Trophoblast cell (in vitro differentiated cells and primary cell): ENCODE results near the gene ZDHHC24.

ENCODE experiments used
- DNase-seq, 2 donors: peaks; one replicate each; pipeline ENCODE4 v3.0.0-alpha.2; 2016
- H2AFZ ChIP-seq: 2 replicates; pipeline ENCODE4 v1.6.1; 2013; ENCODE audit warnings: low read length, moderate library complexity, mild to moderate bottlenecking; ENCODE audit not compliant: insufficient read depth, poor library complexity
- H2AK5ac ChIP-seq: 2 replicates; pipeline ENCODE4 v1.6.1; 2013; ENCODE audit warnings: mild to moderate bottlenecking, low read length
- H2BK120ac ChIP-seq: 2 replicates; pipeline ENCODE4 v1.6.1; 2013; ENCODE audit warnings: low read length, mild to moderate bottlenecking, moderate library complexity; ENCODE audit not compliant: insufficient read depth, poor library complexity
- H2BK12ac ChIP-seq: 2 replicates; pipeline ENCODE4 v1.6.1; 2013; ENCODE audit warnings: mild to moderate bottlenecking, low read length, moderate library complexity
- H2BK5ac ChIP-seq: 2 replicates; pipeline ENCODE4 v1.6.1; 2013; ENCODE audit warnings: low read length, low read depth, moderate library complexity, mild to moderate bottlenecking; ENCODE audit not compliant: poor library complexity
- H3K14ac ChIP-seq: 2 replicates; pipeline ENCODE4 v1.6.1; 2013; ENCODE audit warnings: mild to moderate bottlenecking, low read length
- H3K18ac ChIP-seq: 2 replicates; pipeline ENCODE4 v1.6.1; 2013; ENCODE audit warnings: mild to moderate bottlenecking, low read length
- H3K23ac ChIP-seq: 2 replicates; pipeline ENCODE4 v1.6.1; 2013; ENCODE audit warnings: low read length
- H3K27ac ChIP-seq: 2 replicates; pipeline ENCODE4 v1.5.1; 2013; ENCODE audit warnings: low read depth, mild to moderate bottlenecking, inconsistent platforms, low read length, moderate library complexity
- H3K27me3 ChIP-seq: 2 replicates; pipeline ENCODE4 v1.6.1; 2013; ENCODE audit warnings: inconsistent platforms, mild to moderate bottlenecking, low read length, moderate library complexity; ENCODE audit not compliant: insufficient read depth
- H3K36me3 ChIP-seq, 2 experiments: 1 replicate in 1 of 2; 2 replicates in 1 of 2; pipeline ENCODE4 v1.6.1; 2013; ENCODE audit warnings: low read length in 2 of 2, mild to moderate bottlenecking in 2 of 2, moderate library complexity in 1 of 2; ENCODE audit not compliant: insufficient read depth in 2 of 2, control insufficient read depth in 1 of 2
- H3K4ac ChIP-seq: 2 replicates; pipeline ENCODE4 v1.6.1; 2013; ENCODE audit warnings: low read depth, mild to moderate bottlenecking, low read length, moderate library complexity
- H3K4me1 ChIP-seq, 2 experiments: 1 replicate in 1 of 2; 2 replicates in 1 of 2; pipeline ENCODE4 v1.6.1; 2013; ENCODE audit warnings: low read length in 2 of 2, mild to moderate bottlenecking in 2 of 2, moderate library complexity in 1 of 2; ENCODE audit not compliant: insufficient read depth in 2 of 2, control insufficient read depth in 1 of 2
- H3K4me2 ChIP-seq: 2 replicates; pipeline ENCODE4 v1.6.1; 2013; ENCODE audit warnings: inconsistent platforms, mild to moderate bottlenecking, low read length, moderate library complexity
- H3K4me3 ChIP-seq: 2 replicates; pipeline ENCODE4 v1.5.1; 2013; ENCODE audit warnings: mild to moderate bottlenecking, low read depth, low read length, inconsistent platforms
- H3K79me1 ChIP-seq: one replicate; pipeline ENCODE4 v1.6.1; 2013; ENCODE audit warnings: low read length
- H3K79me2 ChIP-seq: 2 replicates; pipeline ENCODE4 v1.6.1; 2013; ENCODE audit warnings: low read length, mild to moderate bottlenecking; ENCODE audit not compliant: control insufficient read depth, insufficient read depth, poor library complexity
- H3K9ac ChIP-seq: 2 replicates; pipeline ENCODE4 v1.6.1; 2013; ENCODE audit warnings: mild to moderate bottlenecking, low read length
- H3K9me3 ChIP-seq: 2 replicates; pipeline ENCODE4 v1.6.1; 2013; ENCODE audit warnings: low read depth, mild to moderate bottlenecking, control low read depth, inconsistent platforms, low read length; ENCODE audit not compliant: insufficient read depth
- H4K12ac ChIP-seq: 2 replicates; pipeline ENCODE4 v1.6.1; 2013; ENCODE audit warnings: low read depth, mild to moderate bottlenecking, low read length, moderate library complexity
- H4K8ac ChIP-seq: 2 replicates; pipeline ENCODE4 v1.6.1; 2013; ENCODE audit warnings: low read depth, mild to moderate bottlenecking, low read length, moderate library complexity
- H4K91ac ChIP-seq: one replicate; pipeline ENCODE4 v1.6.1; 2013; ENCODE audit warnings: low read depth, mild to moderate bottlenecking, low read length, moderate library complexity
- WGBS: extraction: QIAGEN DNeasy Blood & Tissue Kit; methylation state at CpG from one replicate; pipeline ENCODE4 v1.1.7; 2013; ENCODE audit warnings: missing lambda C conversion rate; ENCODE audit not compliant: insufficient read length, insufficient coverage; ENCODE audit errors: extremely low coverage; 5-methylcytosine and 5-hydroxymethylcytosine counted together

The ZDHHC24 gene

GRCh38 chr11:66580803-66581202, 35.0 kb upstream of the ZDHHC24 start:
- Histone ChIP-seq H3K4me2 (no peak overlapping the region), H2BK12ac (no peak overlapping the region), H3K9ac (no peak overlapping the region), H3K14ac (no peak overlapping the region), H3K9me3 (peaks cover 2% of the 10 kb centered on the region), H2AK5ac (no peak overlapping the region), H2AFZ (no peak overlapping the region), H2BK5ac (no peak overlapping the region), H2BK120ac (no peak overlapping the region), H3K18ac (no peak overlapping the region), H3K4me1 (no peaks in the 10 kb centered on the region), H3K4me3 (no peak overlapping the region), H3K27ac (no peak overlapping the region), H4K91ac (no peak overlapping the region), H3K4ac (no peak overlapping the region), H3K23ac (no peak overlapping the region), H3K79me2 (no peaks in the 10 kb centered on the region), H4K12ac (no peak overlapping the region), H4K8ac (no peak overlapping the region), H3K27me3 (no peaks in the 10 kb centered on the region), H3K79me1 (no peaks in the 10 kb centered on the region), H3K36me3 (no peaks in the 10 kb centered on the region)
- no peak for DNase-seq
- no CpG with 5 or more reads among the region's 5 CpGs for WGBS

GRCh38 chr11:66579017-66579606, 33.3 kb upstream of the ZDHHC24 start:
- WGBS: no CpG with 5 or more reads among the region's 25 CpGs
- Histone ChIP-seq H3K27me3 (no peaks in the 10 kb centered on the region), H4K12ac (no peak overlapping the region), H3K23ac (no peak overlapping the region), H3K4ac (no peak overlapping the region), H3K14ac (no peak overlapping the region), H2BK120ac (no peak overlapping the region), H4K91ac (no peak overlapping the region), H3K9ac (no peak overlapping the region), H3K9me3 (peaks cover 2% of the 10 kb centered on the region), H2BK12ac (no peak overlapping the region), H3K36me3 (no peaks in the 10 kb centered on the region), H2BK5ac (no peak overlapping the region), H2AFZ (no peak overlapping the region), H2AK5ac (no peak overlapping the region), H3K27ac (no peak overlapping the region), H3K4me1 (no peaks in the 10 kb centered on the region), H4K8ac (no peak overlapping the region), H3K79me1 (no peaks in the 10 kb centered on the region), H3K4me2 (no peak overlapping the region), H3K18ac (no peak overlapping the region), H3K79me2 (no peaks in the 10 kb centered on the region), H3K4me3 (no peak overlapping the region)
- peak; percentile 53 to 88 for DNase-seq

- no peak overlapping the region for H3K4me3 ChIP-seq
- WGBS: no CpG with 5 or more reads among the region's 2 CpGs
- H4K12ac ChIP-seq: no peak overlapping the region
These were observed 25.0 kb upstream of the ZDHHC24 start for GRCh38 chr11:66570850-66571180.

GRCh38 chr11:66570079-66570849, 24.4 kb upstream of the ZDHHC24 start:
- Histone ChIP-seq H3K79me2 (no peaks in the 10 kb centered on the region), H4K8ac (no peak overlapping the region), H3K4me3 (no peak overlapping the region), H3K14ac (no peak overlapping the region), H3K27me3 (no peaks in the 10 kb centered on the region), H3K4ac (no peak overlapping the region), H2AFZ (no peak overlapping the region), H3K27ac (no peak overlapping the region), H3K4me1 (peaks cover 0 to 3% of the 10 kb centered on the region in 2 experiments), H3K9ac (no peak overlapping the region), H3K4me2 (no peak overlapping the region), H3K23ac (no peak overlapping the region), H4K91ac (no peak overlapping the region), H3K36me3 (no peaks in the 10 kb centered on the region), H3K9me3 (no peaks in the 10 kb centered on the region), H4K12ac (no peak overlapping the region), H3K18ac (no peak overlapping the region), H2BK120ac (no peak overlapping the region), H2AK5ac (no peak overlapping the region), H3K79me1 (no peaks in the 10 kb centered on the region), H2BK5ac (no peak overlapping the region), H2BK12ac (no peak overlapping the region)
- WGBS: no CpG with 5 or more reads among the region's 5 CpGs
- DNase-seq: no peak

More at GRCh38 chr11:66570850-66571180, 25.0 kb upstream of the ZDHHC24 start:
- Histone ChIP-seq H2BK120ac (no peak overlapping the region), H3K4ac (no peak overlapping the region), H3K23ac (no peak overlapping the region), H3K14ac (no peak overlapping the region), H3K27me3 (no peaks in the 10 kb centered on the region), H3K36me3 (no peaks in the 10 kb centered on the region), H2BK5ac (no peak overlapping the region), H2BK12ac (no peak overlapping the region), H3K79me1 (no peaks in the 10 kb centered on the region), H3K18ac (no peak overlapping the region), H3K9ac (no peak overlapping the region), H3K79me2 (no peaks in the 10 kb centered on the region), H3K4me1 (peaks cover 0 to 3% of the 10 kb centered on the region in 2 experiments), H3K4me2 (no peak overlapping the region), H2AK5ac (no peak overlapping the region), H2AFZ (no peak overlapping the region), H4K8ac (no peak overlapping the region), H3K27ac (no peak overlapping the region), H4K91ac (no peak overlapping the region), H3K9me3 (no peaks in the 10 kb centered on the region)
- no peak for DNase-seq
